ENCODE results near the gene ITPRID1. TPM values are rescaled to one million over a fixed set of nuclear protein-coding genes. Genes with fewer than 3 reads are reported as not detected.

Gene ITPRID1
- total RNA-seq, 1 donor from 2014 or later = not detected

DNA sequence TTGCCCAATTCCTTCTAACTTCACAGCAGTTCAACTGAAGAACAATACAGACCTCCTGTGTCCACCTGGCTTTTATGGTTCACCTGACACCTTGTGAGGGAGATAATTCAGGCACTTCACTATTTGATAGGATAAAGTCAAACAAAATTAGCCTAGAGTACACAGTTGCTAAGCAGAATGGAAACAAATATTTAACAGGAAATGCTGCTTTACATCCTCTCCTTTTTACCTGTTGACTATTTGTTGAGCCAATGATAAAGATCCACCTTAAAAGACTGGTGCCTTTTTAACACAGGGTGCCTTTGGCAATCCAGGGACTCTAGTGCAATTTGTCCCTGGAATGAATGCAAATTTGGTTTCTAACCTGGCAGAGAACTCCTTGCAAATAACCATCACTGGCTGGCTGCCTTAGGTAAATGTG, 39.8 kb downstream of the ITPRID1 start:
- no peaks in the 10 kb centered on the region for H3K4me1 Mint-ChIP-seq (ENCODE audit: unreplicated experiment)

DNA sequence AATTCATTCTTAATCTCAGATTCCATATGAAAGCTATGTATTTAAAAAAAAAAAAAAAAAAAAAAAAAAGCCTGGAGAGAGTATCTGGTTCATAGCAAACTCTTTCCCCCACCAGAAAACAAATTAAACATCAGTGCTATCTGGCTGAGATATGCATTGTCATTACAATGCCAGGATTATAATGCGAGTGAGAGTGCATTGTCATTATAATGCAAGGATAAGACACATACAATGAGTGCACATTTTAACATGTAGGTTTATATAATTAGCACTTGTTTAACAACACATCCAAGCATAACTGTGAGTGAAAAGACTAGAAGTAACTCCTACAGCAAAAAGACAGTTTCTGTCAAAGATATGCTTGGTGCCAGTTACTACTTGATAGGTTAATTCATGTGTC, 48.1 kb downstream of the ITPRID1 start:
- Mint-ChIP-seq H3K27ac (ENCODE audit: unreplicated experiment) (no peak overlapping the region), H3K27me3 (ENCODE audit: unreplicated experiment) (peaks cover 27% of the 10 kb centered on the region), H3K9me3 (ENCODE audit: unreplicated experiment) (no peaks in the 10 kb centered on the region), H3K36me3 (ENCODE audit: unreplicated experiment) (no peaks in the 10 kb centered on the region), H3K4me1 (ENCODE audit: unreplicated experiment) (no peaks in the 10 kb centered on the region), H3K4me3 (ENCODE audit: unreplicated experiment) (no peak overlapping the region)
- TF ChIP-seq, protein P1, sequence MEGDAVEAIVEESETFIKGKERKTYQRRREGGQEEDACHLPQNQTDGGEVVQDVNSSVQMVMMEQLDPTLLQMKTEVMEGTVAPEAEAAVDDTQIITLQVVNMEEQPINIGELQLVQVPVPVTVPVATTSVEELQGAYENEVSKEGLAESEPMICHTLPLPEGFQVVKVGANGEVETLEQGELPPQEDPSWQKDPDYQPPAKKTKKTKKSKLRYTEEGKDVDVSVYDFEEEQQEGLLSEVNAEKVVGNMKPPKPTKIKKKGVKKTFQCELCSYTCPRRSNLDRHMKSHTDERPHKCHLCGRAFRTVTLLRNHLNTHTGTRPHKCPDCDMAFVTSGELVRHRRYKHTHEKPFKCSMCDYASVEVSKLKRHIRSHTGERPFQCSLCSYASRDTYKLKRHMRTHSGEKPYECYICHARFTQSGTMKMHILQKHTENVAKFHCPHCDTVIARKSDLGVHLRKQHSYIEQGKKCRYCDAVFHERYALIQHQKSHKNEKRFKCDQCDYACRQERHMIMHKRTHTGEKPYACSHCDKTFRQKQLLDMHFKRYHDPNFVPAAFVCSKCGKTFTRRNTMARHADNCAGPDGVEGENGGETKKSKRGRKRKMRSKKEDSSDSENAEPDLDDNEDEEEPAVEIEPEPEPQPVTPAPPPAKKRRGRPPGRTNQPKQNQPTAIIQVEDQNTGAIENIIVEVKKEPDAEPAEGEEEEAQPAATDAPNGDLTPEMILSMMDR (IDR thresholded peaks at IDR 0.05) = no peak
- DNase-seq (ENCODE audit: extremely low spot score, unreplicated experiment) = no peak

More for the DNA sequence above, 39.8 kb downstream of the ITPRID1 start:
- Mint-ChIP-seq H3K9me3 (ENCODE audit: unreplicated experiment) (no peaks in the 10 kb centered on the region), H3K36me3 (ENCODE audit: unreplicated experiment) (no peaks in the 10 kb centered on the region), H3K27ac (ENCODE audit: unreplicated experiment) (no peak overlapping the region), H3K27me3 (ENCODE audit: unreplicated experiment) (peaks cover 14% of the 10 kb centered on the region), H3K4me3 (ENCODE audit: unreplicated experiment) (no peak overlapping the region)
- TF ChIP-seq, protein P1 (IDR thresholded peaks at IDR 0.05) = no peak
- no peak for DNase-seq (ENCODE audit: extremely low spot score, unreplicated experiment)

DNA sequence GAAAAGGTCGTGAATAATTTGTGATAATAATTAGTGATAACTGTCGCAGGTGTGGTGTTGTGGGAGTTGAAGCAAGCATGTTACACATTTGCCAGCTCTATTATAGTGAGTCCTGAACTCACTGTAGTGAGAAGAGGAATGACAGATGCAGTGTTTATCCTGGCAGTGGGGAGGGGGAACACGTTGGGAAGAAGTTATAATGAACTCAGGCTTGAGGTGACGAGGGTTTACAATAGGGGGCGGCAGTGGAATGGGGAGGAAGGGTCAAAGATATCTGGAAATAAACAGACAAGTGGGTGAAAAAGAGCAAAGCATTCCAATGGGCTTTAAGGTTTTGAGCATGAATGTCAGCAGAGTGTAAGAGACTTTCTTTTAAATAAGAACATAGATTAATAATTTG, 49.6 kb downstream of the ITPRID1 start:
- H3K36me3 Mint-ChIP-seq (ENCODE audit: unreplicated experiment) = no peaks in the 10 kb centered on the region
- H3K9me3 Mint-ChIP-seq (ENCODE audit: unreplicated experiment) = no peaks in the 10 kb centered on the region
- no peak for DNase-seq (ENCODE audit: extremely low spot score, unreplicated experiment)
- peaks cover 31% of the 10 kb centered on the region for H3K27me3 Mint-ChIP-seq (ENCODE audit: unreplicated experiment)
- H3K27ac Mint-ChIP-seq (ENCODE audit: unreplicated experiment) = no peak overlapping the region
- H3K4me1 Mint-ChIP-seq (ENCODE audit: unreplicated experiment) = no peaks in the 10 kb centered on the region
- H3K4me3 Mint-ChIP-seq (ENCODE audit: unreplicated experiment) = no peak overlapping the region
- TF ChIP-seq, protein P1 (IDR thresholded peaks at IDR 0.05) = no peak

DNA sequence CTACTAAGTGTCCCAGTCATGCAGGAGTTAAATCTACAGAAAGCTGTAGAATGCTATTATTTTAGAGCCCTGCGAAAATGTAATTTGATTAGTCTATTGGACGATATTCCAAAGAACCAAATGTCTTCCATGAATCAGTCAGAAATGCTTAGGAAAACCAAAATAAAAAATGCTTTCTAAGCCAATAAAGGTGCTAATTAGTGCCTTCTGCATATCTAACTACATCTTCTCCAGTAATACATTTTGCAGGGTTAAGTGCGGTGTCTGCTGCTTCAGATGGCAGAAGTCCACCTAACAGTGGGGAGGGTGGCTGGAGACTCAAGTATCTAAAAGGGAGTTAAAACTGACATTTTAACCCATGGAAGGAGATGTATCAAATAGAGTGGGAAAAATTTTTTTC, 50.1 kb downstream of the ITPRID1 start:
- Mint-ChIP-seq H3K4me3 (ENCODE audit: unreplicated experiment) (no peak overlapping the region), H3K9me3 (ENCODE audit: unreplicated experiment) (no peaks in the 10 kb centered on the region), H3K27ac (ENCODE audit: unreplicated experiment) (no peak overlapping the region), H3K36me3 (ENCODE audit: unreplicated experiment) (no peaks in the 10 kb centered on the region), H3K4me1 (ENCODE audit: unreplicated experiment) (no peaks in the 10 kb centered on the region), H3K27me3 (ENCODE audit: unreplicated experiment) (peaks cover 34% of the 10 kb centered on the region)
- no peak for DNase-seq (ENCODE audit: extremely low spot score, unreplicated experiment)
- TF ChIP-seq, protein P1 (IDR thresholded peaks at IDR 0.05) = no peak

DNA sequence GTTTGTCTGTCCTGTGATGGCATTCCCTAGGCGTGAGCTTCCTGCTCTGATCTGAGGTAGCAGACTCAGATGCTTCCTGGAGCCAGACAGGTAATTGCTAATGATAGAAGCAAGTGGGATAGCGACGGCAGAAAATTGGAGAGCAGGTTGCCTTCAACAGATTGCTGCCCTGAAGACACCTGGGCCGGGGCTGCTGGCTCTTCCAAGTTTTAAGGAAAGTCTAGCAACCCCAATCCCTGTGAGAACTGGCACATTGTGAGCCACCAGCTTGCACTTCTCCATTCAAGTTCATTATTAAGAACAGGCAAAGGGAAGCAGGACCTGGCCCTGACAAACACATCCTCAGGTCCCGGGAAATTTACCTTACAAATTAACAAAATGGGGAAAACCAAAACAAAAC, 50.8 kb downstream of the ITPRID1 start:
- Mint-ChIP-seq H3K36me3 (ENCODE audit: unreplicated experiment) (no peaks in the 10 kb centered on the region), H3K9me3 (ENCODE audit: unreplicated experiment) (no peaks in the 10 kb centered on the region), H3K4me1 (ENCODE audit: unreplicated experiment) (no peaks in the 10 kb centered on the region), H3K4me3 (ENCODE audit: unreplicated experiment) (no peak overlapping the region), H3K27me3 (ENCODE audit: unreplicated experiment) (peaks cover 38% of the 10 kb centered on the region), H3K27ac (ENCODE audit: unreplicated experiment) (no peak overlapping the region)
- TF ChIP-seq, protein P1 (IDR thresholded peaks at IDR 0.05) = no peak
- no peak for DNase-seq (ENCODE audit: extremely low spot score, unreplicated experiment)
